Stimulated activated CD4-positive, alpha-beta T cell treated with anti-CD3 and anti-CD28 coated beads, Interleukin-2, amount 100 ng/mL, for 48 hours (primary cell): Measurements from ENCODE around the gene SUN2.

Experiments used
- DNase-seq, 2 donors: peaks; one replicate each; pipeline ENCODE4 v3.0.0-alpha.2; 2020

The SUN2 gene

DNA sequence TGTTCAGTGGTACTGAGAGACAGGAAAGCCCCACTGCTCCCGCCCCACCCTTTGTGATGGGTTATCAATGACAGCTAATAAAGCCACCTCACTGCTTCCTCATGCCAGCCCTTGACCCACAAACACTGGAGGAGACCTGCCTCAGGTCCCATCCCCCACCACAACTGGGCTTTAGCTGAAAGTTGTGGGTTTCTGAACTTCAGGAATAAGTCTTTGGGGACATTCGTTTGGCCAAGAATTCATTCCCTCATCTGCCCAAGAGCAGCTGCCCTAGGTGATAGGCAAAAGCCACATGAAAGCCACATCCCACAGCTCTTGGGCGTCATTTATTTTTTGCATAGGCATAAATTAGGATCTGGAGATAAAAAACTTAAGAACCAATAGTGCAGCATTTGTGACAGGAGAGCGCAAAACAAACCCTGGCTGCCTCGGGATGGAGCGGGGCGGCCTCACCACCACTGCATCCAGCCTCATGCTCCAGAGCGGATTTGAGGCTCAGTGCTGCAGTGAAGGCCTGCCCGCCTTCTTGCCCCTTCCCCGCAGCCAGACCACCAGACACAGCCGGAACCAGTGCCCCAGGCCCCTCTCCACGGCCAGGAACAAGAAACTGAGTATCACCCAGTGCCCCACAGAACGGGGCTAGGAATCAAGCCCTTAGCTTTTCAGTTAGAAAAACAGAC is 21.2 kb downstream of the SUN2 start:
- no peak for DNase-seq

DNA sequence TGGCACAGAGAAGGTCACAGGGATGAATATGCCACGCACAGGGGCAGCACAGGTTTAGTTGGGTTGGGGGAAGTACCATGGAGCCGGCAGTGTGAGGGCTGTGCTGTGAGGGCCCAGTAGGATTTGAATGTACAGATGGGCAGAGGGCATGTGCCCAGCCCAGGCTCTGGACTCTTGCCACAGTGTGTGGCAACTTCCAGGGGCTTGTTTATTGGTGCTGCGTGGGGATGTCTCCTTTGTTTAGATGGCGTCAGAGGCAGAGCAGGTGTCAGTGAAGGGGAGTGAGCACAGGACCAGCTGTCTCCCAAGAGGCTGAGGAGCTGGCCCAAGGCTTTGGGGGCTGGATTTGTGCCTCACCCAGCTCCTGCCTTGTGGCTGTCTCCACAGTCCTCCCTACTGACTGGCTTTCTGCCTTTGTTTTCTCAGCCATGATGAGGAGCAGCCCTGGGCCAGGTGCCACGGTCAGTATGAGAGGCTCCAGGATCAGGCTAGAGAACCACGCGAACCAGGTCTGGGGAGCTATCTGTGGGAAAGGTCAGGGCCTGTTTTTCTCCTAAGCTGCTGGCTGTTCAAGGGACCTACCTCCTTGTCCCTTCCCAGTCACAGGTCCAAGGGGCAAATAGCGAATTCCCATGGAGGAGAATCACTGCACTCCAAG is 21.9 kb downstream of the SUN2 start:
- no peak for DNase-seq

DNA sequence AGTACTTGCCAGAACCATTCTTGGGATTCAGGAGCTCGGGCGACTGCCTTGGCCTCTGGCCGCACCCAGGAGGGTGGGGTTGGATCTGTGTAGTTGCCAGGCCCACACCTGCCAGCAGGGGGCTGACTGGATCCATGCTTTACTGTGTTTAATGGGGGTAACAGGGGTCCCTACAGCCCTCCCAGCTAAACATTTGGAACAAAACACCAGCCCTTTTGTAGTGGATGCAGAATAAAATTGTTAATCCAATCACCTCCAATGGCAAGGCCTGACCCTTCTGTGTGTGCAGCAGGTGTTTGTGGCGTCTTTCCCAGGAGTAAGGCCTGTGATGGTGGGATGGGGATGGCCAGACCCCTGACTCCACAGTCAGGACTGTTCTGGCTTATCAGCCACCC is 22.5 kb downstream of the SUN2 start:
- DNase-seq, result no peak

DNA sequence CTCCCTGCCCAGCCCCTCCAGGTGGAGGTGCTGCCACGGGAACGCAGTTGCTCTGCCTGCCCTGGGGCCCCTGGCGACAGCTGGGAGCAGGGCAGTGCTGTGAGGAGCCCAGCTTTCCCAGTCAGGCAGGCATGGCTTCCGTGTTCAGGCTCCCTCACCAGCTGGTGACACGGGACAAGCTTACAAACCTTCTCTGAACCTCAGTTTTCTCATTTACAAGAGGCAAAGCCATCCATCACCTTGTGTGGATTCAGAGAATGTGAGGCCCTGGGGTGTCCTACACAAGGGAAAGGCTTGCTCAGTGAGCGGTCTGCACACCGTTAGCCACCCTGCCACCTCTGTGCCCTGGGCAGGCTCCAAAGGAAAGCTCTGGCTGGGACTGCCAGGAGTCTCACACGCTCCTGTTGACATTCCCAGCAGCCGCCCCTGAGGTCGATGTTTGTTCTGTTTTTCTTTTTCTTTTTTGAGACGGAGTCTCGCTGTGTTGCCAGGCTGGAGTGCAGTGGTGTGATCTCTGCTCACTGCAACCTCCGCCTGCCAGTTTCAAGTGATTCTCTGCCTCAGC is 23.5 kb downstream of the SUN2 start:
- DNase-seq, result no peak

DNA sequence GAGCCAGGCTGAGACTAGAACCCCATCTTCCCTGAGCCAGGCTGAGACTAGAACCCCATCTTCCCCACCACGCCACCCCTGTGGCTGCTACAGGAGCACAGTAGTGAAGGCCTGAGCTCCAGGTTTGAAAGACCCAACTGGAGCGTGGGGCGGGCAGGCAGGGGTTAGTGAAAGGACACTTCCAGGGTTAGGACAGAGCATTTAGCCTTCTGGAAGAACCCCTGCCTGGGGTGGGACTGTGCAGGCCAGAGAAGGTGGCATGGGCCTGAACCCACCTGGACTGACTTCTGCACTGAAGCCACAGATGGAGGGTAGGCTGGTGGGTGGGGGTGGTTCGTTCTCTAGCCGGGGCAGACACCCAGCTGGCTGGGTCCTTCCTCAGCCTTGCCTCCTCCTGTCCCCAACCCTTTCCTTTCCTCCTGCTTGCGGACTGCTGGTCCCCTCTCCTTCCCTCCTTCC is 24.1 kb downstream of the SUN2 start:
- no peak for DNase-seq

GRCh38 chr22:38730411-38730871 is 25.4 kb downstream of the SUN2 start:
- no peak for DNase-seq

DNA sequence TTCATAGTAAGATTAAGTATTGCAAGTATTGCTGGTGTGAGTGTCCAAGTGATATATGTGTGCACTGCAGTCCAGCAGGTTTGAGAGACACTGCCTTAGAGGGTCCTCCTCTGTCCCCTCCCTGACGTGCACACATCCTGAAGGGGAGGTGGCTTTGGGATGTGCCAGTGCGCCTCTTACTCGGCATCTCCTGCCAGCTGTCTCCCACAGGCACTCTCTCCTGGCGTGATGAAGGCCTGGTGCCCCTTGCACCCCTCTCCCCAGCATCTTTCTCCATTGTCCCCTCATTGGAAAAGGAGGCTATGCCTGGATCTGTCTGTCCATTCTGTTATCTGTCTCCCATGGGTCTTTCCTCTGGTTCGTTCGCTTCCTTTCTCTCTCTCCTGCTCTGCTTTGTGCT is 25.9 kb downstream of the SUN2 start:
- no peak for DNase-seq

DNA sequence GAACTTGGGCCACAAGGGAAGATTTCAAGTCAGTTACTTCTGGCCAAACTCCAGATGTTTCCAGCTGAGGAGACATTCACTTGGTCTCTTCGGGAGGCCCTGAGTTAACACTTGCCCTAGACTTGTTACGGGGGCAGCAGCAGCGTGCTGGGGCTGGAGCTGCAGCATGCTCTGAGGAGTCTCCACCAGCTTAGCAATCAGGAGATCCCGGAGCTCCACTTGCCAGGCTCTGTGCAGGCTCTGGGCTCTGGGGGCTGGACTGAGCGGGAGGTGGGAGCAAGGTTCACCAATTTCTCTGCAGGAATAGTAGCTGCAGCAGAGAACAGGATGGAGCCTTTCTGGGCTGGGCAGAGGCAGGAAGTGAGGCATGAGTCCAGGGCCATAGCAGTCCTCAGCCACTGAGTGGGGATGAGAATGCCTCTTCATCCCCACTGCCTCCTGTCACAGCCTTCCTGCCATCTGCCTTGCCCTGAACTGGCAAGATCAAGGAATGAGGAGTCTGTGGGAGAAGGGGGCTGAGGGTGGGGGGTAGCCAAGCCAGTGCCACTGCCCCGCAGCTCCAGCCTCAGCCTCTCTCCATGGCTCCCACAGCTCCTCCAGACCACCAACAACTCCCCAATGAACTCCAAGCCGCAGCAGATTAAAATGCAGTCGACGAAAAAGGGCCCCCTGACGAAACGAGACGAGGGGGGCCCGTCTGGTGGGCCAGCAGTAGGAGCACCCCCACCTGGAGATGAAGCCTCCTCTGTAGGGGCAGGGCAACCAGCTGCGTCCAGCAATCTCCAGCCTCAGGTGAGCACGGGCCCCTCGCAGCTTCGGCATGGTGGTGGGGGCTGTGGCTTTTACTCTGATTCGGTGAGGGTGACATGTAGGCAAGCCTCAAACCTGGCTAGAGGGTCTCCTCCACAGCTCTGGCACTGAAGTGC is 26.7 kb downstream of the SUN2 start:
- DNase-seq, result no peak

GRCh38 chr22:38727530-38728451 is 28.0 kb downstream of the SUN2 start:
- DNase-seq, result no peak

DNA sequence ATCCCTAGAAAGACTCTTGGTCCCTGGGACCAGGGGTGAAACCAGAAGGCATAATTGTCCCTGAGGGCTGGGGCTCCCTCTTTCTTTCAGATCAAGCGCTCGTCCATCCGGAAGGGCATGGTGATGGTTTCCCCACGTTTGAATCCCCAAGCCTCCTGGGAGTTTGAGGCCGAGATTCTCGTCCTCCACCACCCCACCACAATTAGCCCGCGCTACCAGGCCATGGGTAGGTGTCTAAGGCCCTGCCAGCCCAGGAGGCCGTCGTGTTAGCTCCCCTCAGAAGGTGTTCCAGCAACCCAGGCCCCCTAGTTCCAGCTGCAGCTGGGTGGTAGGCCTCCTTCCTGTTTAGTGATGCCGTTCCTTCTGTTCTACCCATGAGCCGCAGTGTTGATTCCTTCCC is 28.7 kb downstream of the SUN2 start:
- DNase-seq, result no peak

DNA sequence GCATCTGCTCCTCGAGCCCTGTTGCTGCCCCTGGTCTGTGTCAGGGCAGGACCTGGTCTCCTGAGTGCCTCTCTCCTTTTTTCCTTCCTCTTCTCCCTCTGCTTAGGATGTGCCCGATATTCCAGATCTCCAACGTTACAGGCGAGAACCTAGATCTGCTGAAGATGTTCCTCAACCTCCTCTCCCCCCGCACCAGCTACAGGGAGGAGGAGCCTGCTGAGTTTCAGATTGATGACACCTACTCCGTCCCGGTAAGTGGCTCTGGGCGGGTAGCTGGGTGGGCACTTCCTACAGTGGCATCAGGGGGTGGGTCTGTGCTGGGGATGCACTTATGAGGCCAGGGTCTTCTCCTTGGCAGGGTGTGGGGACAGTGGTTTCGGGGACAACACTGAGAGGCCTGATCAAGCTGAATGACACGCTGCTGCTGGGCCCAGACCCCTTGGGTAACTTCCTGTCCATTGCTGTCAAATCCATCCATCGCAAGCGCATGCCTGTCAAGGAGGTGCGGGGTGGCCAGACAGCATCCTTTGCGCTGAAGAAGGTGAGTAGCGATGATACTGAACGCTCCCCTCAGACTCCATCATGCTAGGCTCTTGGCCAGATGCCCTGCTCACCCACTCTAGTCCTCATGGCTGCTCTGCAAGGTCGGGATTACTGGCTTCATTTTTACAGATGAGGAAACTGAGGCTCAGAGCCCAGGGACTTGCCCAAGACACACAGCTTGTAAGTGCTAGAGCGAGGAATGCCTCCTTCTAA is 29.7 kb downstream of the SUN2 start:
- DNase-seq, result no peak

DNA sequence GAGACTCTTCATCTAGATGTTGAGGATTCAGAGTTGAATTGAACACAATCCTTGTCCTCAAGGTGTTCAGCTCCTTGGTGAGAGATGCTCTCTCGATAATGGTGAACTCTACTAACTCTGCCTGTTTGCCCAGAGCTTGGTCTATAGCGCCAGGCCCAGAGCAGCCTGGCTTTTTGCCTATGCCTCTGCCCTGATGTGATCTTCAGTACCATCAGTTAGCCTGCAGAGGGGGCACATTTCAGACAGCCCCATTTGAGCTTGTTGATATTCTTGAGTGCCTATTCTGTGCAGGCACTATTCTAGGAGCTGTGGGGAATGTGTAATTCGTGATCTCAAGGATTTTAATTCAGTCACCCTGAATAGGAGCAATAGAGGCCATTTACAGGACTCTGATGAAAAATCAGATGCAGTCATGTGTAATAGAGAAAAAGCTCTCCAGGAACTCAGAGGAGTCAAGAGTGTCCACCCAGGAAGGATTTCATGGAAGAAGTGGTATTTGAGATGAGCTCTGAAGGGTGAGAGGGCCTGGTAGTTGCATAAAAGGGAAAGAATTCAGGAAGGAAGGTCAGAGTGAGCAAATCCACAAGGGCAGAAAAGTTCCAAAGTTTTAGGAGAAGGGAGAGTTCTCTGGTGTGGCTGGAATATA is 30.7 kb downstream of the SUN2 start:
- DNase-seq, result no peak

- DNase-seq, result no peak
These were observed 31.6 kb downstream of the SUN2 start for GRCh38 chr22:38724176-38724575.

- no peak for DNase-seq
These were observed 34.2 kb downstream of the SUN2 start for GRCh38 chr22:38721551-38721950.

- DNase-seq, result no peak
These were observed 35.4 kb downstream of the SUN2 start for GRCh38 chr22:38720350-38720749.

GRCh38 chr22:38719196-38719595 is 36.6 kb downstream of the SUN2 start:
- no peak for DNase-seq

- DNase-seq, result no peak
These were observed 37.4 kb downstream of the SUN2 start for GRCh38 chr22:38718414-38718813.

GRCh38 chr22:38717244-38717643 is 38.6 kb downstream of the SUN2 start:
- DNase-seq, result no peak

GRCh38 chr22:38716826-38717225 is 39.0 kb downstream of the SUN2 start:
- DNase-seq, result no peak

GRCh38 chr22:38716271-38716670 is 39.5 kb downstream of the SUN2 start:
- no peak for DNase-seq

DNA sequence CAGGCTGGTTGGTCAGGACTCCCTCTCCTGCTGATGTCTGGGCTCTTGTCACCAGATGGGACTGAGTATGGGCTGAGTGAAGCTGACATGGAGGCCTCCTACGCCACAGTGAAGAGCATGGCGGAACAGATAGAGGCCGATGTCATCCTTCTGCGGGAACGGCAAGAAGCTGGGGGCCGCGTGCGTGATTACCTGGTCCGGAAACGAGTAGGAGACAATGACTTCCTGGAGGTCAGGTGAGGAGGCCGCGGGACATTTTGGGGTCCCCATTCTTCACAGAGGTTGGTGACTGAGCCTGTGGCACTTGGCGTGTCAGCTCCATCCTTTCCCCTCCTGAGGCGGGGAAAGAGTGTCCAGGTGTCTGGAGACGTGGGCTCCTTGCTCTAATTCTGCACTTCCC is 39.9 kb downstream of the SUN2 start:
- no peak for DNase-seq
